Ascending aorta (tissue), 2 donors: ENCODE measurements around the gene MAP3K14. TPM values are rescaled to one million over a fixed set of nuclear protein-coding genes. Genes with fewer than 3 reads are reported as not detected.

Experiments
- DNase-seq, 2 donors: peaks; one replicate each; pipeline ENCODE4 v3.0.0-alpha.2; 2019; ENCODE audit warnings: low spot score in 2 of 2
- H3K27ac ChIP-seq, 2 donors: fragments of 200-600 bp; sonication (generic); one replicate each; pipeline ENCODE4 v1.5.1; 2016 to 2017; ENCODE audit warnings: mild to moderate bottlenecking in 1 of 2
- H3K27me3 ChIP-seq: fragments of 200-600 bp; sonication (generic); one replicate; pipeline ENCODE4 v1.5.1; 2017
- H3K36me3 ChIP-seq, 2 donors: fragments of 200-600 bp; sonication (generic); one replicate each; pipeline ENCODE4 v1.5.1; 2016
- H3K4me1 ChIP-seq, 2 donors: fragments of 200-600 bp; sonication (generic); one replicate each; pipeline ENCODE4 v1.5.1; 2016 to 2017; ENCODE audit warnings: mild to moderate bottlenecking in 1 of 2
- H3K4me3 ChIP-seq, 2 donors: fragments of 200-600 bp; sonication (generic); one replicate each; pipeline ENCODE4 v1.5.1; 2016 to 2017; ENCODE audit warnings: mild to moderate bottlenecking in 1 of 2
- H3K9me3 ChIP-seq, 2 donors: fragments of 200-600 bp; sonication (generic); one replicate each; pipeline ENCODE4 v1.5.1; 2016
- CTCF ChIP-seq, 3 experiments: fragments of 200-600 bp in 2 of 3; fragments of 450-650 bp in 1 of 3; sonication (generic) in 2 of 3; IDR thresholded peaks; one replicate each; pipeline ENCODE4 v1.5.1; 2016 to 2019; ENCODE audit warnings: antibody characterized with exemption in 3 of 3, mild to moderate bottlenecking in 1 of 3, moderate library complexity in 1 of 3
- intact Hi-C: fragments of 100-400 bp; cut with DNase I; formaldehyde crosslinking; loops from one replicate; pipeline ENCODE4 v1.15.1; 2023
- total RNA-seq: library from RNA; depleted of rRNA; stranded (reverse); fragments of >200 nt; gene quantifications from one replicate; pipeline ENCODE4 v1.1.0, GENCODE V29; 2016

The MAP3K14 gene
- total RNA-seq, 1 donor from 2014 or later: 7.7 TPM

- no peak for TF ChIP-seq CTCF (IDR thresholded peaks at IDR 0.05)
- no peaks in the 10 kb centered on the region for H3K9me3 ChIP-seq
- DNase-seq: peak in 1 of 2 donors; percentile 55
- no peak overlapping the region for H3K27ac ChIP-seq
- no peaks in the 10 kb centered on the region for H3K36me3 ChIP-seq
- intact Hi-C loops: no loop called here
- no peaks in the 10 kb centered on the region for H3K27me3 ChIP-seq
- H3K4me1 ChIP-seq: peaks cover 3 to 7% of the 10 kb centered on the region in 2 donors
- H3K4me3 ChIP-seq: no peak overlapping the region
Observed at GRCh38 chr17:45342306-45342705, 25.5 kb upstream of the MAP3K14 start.

GRCh38 chr17:45341533-45342158, 24.8 kb upstream of the MAP3K14 start:
- peaks cover 3 to 7% of the 10 kb centered on the region in 2 donors for H3K4me1 ChIP-seq
- peak in 1 of 2 donors; percentile 82 for DNase-seq
- H3K36me3 ChIP-seq: no peaks in the 10 kb centered on the region
- no peak for TF ChIP-seq CTCF (IDR thresholded peaks at IDR 0.05)
- H3K27ac ChIP-seq: no peak overlapping the region
- H3K4me3 ChIP-seq: no peak overlapping the region
- no peaks in the 10 kb centered on the region for H3K27me3 ChIP-seq
- H3K9me3 ChIP-seq: no peaks in the 10 kb centered on the region
- intact Hi-C loops: no loop called here

- Histone ChIP-seq H3K4me1 (peaks cover 3 to 7% of the 10 kb centered on the region in 2 donors), H3K36me3 (no peaks in the 10 kb centered on the region), H3K27ac (no peak overlapping the region), H3K27me3 (no peaks in the 10 kb centered on the region), H3K4me3 (no peak overlapping the region), H3K9me3 (no peaks in the 10 kb centered on the region)
- intact Hi-C loops: no loop called here
- peak in 1 of 2 donors; percentile 35 for DNase-seq
- TF ChIP-seq CTCF (IDR thresholded peaks at IDR 0.05): no peak
Observed at GRCh38 chr17:45339646-45340605, 23.1 kb upstream of the MAP3K14 start.

GRCh38 chr17:45338996-45339535, 22.2 kb upstream of the MAP3K14 start:
- peaks cover 3 to 7% of the 10 kb centered on the region in 2 donors for H3K4me1 ChIP-seq
- no peaks in the 10 kb centered on the region for H3K9me3 ChIP-seq
- peak in 1 of 2 donors; percentile 35 for DNase-seq
- TF ChIP-seq CTCF (IDR thresholded peaks at IDR 0.05): no peak
- no peaks in the 10 kb centered on the region for H3K36me3 ChIP-seq
- peak overlapping the region in 1 of 2 donors; percentile 14 for H3K27ac ChIP-seq
- no peaks in the 10 kb centered on the region for H3K27me3 ChIP-seq
- no peak overlapping the region for H3K4me3 ChIP-seq
- intact Hi-C loops: no loop called here

- TF ChIP-seq CTCF (IDR thresholded peaks at IDR 0.05): no peak
- Histone ChIP-seq H3K9me3 (no peaks in the 10 kb centered on the region), H3K27me3 (no peaks in the 10 kb centered on the region), H3K36me3 (no peaks in the 10 kb centered on the region), H3K4me1 (peaks cover 3 to 7% of the 10 kb centered on the region in 2 donors), H3K27ac (peak overlapping the region; percentile 46 to 62), H3K4me3 (no peak overlapping the region)
- intact Hi-C loops: no loop called here
- peak in 1 of 2 donors; percentile 71 for DNase-seq
Observed at GRCh38 chr17:45338023-45338781, 21.4 kb upstream of the MAP3K14 start.
